A673 (cell line): Measurements from ENCODE around the gene MAG.

ENCODE experiments used
- CTCF ChIP-seq: fragments of 300-800, 200-600 bp; sonication (generic); conservative IDR thresholded peaks from 2 replicates; pipeline ENCODE4 v1.5.1; 2017; ENCODE audit warnings: low read depth, mild to moderate bottlenecking, antibody characterized with exemption, low read length, moderate library complexity, mixed read lengths
- EZH2 ChIP-seq: fragments of 200-600 bp; sonication (generic); IDR thresholded peaks from 2 replicates; pipeline ENCODE4 v1.6.1; 2017; ENCODE audit warnings: borderline replicate concordance, low read depth, mild to moderate bottlenecking, mixed read lengths, antibody characterized with exemption, low read length; ENCODE audit not compliant: poor library complexity, severe bottlenecking

GRCh38 chr19:35348911-35349611 is 57.1 kb downstream of the MAG start:
- TF ChIP-seq CTCF: no peak
- no peak for TF ChIP-seq EZH2
